ENCODE results near the gene FLRT1. TPM values are rescaled to one million over a fixed set of nuclear protein-coding genes. Genes with fewer than 3 reads are reported as not detected.

FLRT1 gene
- total RNA-seq, 2 experiments from 2014 or later: 0.36 to 0.50 TPM

DNA sequence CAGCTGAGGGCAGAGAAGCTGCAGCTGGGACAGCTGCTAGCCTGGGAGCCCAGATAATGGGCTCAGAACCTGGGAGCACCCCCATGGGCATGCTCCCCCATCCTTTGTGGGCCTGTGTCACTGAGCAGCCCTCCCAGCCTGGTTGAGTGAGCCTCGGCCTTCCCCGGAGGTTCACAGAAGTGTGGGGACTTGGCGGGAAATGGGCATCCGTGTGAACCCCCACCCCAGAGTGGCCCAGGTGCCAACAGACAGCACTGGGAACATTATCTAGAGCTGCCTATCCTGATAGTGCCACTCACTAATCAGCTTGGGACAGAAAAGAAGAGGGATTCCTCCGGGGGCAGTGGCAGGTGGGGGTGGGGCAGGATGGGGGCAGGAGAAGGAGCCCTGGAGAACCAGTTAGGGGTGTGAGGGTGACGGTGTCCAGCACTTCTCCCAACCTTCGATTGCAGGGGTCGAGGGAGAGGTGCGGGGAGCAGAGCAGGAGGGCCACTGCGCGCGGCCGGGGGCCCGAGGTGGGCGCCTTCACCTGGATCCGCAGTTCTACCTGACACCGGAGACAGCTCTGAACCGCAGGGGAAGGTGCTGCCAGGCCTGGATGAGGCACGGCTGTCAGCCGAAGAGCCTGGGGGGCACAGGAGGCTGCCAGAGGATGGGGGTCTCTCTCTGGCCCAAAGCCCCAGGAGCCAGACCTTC is 33.1 kb downstream of the FLRT1 start:
- Mint-ChIP-seq H3K36me3 (no peaks in the 10 kb centered on the region), H3K9me3 (no peaks in the 10 kb centered on the region), H3K4me3 (no peak overlapping the region), H3K4me1 (ENCODE audit: low read depth) (peaks cover 2% of the 10 kb centered on the region), H3K27me3 (no peaks in the 10 kb centered on the region), H3K27ac (no peak overlapping the region)
- intact Hi-C loops (cut with micrococcal nuclease): no loop called here
- POLR2A ChIA-PET: no interaction called here
- DNase-seq: no peak
- CTCF ChIA-PET: no interaction called here

DNA sequence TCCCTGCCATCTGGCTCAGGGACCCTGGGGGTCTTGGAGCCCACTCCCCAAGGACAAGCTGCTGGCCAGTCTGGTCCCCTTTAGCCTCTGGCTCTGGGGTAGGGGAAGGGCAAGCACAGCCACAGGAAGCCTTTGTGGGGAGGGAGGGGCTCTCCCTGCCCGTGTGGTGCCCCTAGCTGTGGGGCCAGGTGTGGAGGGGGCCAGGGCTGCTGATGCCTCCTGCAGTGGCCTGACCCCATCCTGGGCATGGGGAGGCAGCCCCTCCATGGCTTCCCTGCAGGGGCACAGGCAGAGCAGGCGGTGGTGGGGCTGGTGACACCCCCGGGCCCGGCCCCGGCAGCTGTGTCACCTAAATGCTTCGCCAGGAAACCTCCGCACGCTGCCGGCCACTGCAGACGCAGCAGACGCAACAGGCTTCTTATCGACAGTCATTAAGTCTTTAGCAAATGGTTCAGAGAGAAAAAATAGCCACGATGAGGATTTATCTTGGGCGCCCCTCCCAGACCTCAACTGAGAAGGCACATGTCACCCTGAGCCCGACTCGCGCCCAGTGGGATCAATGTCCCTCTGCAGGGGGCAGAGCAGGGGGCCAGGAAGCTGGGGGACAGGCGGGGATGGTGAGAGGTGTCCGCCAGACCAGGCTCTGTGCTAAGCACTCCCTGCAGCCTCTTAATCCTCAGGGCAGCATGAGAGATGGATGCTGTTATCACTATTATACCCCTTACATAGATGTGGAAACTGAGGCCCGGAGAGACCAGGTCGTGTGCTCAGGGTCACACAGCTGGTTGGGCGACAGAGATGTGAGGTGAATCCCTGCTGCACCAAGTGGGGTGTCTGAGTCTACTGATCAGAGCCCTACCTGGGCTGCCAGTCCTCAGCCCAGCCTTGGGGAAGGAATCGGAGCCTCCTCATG is 33.9 kb downstream of the FLRT1 start:
- Mint-ChIP-seq H3K27me3 (no peaks in the 10 kb centered on the region), H3K9me3 (no peaks in the 10 kb centered on the region), H3K27ac (no peak overlapping the region), H3K4me1 (ENCODE audit: low read depth) (peaks cover 10% of the 10 kb centered on the region), H3K36me3 (no peaks in the 10 kb centered on the region), H3K4me3 (no peak overlapping the region)
- intact Hi-C loops (cut with micrococcal nuclease): no loop called here
- ChIA-PET CTCF (no interaction called here), POLR2A (no interaction called here)
- no peak for DNase-seq

DNA sequence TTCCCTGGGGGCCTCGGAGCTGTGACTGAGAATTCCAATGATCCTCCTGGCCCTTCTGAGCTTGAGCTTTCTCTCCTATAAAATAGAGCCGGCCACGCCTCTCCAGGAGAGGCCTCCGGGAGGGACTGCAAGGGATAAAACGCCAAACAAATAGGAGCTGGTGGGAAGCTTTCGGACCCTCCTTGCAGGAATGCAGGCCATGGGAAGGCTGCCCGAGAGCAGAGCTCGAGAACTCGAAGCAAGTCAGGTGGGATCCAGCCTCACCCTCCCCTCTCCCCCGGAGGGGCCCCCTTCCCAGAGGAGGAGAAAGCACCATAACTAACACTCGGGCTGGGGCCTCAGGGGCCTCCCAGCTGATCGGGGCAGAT is 34.6 kb downstream of the FLRT1 start:
- CTCF ChIA-PET: no interaction called here

DNA sequence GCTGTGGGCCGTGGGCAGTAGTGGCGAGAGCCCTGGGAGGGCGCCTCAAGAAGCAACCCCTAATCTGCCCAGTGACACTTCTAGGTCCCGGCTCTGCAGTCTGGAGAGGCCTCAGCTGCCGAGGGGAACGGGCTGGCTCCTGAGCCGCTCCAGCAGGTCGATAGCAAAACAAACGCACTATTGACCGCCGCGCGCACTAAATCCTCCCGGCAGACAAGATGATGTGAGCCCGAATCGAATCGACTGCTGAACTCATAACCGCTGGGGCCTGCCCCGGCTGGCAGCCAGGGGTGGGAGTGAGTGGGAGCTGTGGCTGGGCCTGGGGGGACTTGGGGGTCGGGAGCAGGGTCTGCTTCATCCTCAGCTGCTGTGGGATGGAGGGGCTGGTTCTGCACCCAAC is 36.1 kb downstream of the FLRT1 start:
- CTCF ChIA-PET: no interaction called here
- no peaks in the 10 kb centered on the region for H3K27me3 Mint-ChIP-seq
- H3K27ac Mint-ChIP-seq: no peak overlapping the region
- H3K9me3 Mint-ChIP-seq: no peaks in the 10 kb centered on the region
- DNase-seq: no peak
- no peak overlapping the region for H3K4me3 Mint-ChIP-seq
- H3K4me1 Mint-ChIP-seq (ENCODE audit: low read depth): peaks cover 10% of the 10 kb centered on the region
- H3K36me3 Mint-ChIP-seq: no peaks in the 10 kb centered on the region
- intact Hi-C loops (cut with micrococcal nuclease): no loop called here
- POLR2A ChIA-PET: no interaction called here

More for the DNA sequence above, 34.6 kb downstream of the FLRT1 start:
- H3K27ac Mint-ChIP-seq: no peak overlapping the region
- H3K4me1 Mint-ChIP-seq (ENCODE audit: low read depth): peaks cover 10% of the 10 kb centered on the region
- POLR2A ChIA-PET: no interaction called here
- H3K9me3 Mint-ChIP-seq: no peaks in the 10 kb centered on the region
- no peaks in the 10 kb centered on the region for H3K36me3 Mint-ChIP-seq
- no peak for DNase-seq
- H3K4me3 Mint-ChIP-seq: no peak overlapping the region
- intact Hi-C loops (cut with micrococcal nuclease): no loop called here
- no peaks in the 10 kb centered on the region for H3K27me3 Mint-ChIP-seq

DNA sequence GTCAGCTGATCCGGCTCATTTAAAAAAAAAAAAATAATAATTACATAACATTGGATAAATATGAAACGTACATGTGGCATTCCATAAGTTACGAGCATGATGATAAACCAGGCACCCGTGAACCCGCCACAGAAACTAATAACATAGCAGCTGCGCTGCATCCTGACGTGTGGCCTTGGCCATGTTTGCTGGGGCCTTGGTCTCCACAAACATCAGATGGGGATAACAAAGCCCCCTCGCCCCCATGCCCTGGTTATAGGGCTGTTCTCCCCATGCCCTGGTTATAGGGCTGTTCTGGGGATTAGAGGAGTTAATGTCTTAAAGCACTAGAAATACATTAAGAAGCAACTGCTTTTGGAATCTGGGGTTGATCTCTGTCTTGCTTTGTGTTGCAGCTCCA is 36.7 kb downstream of the FLRT1 start:
- Mint-ChIP-seq H3K36me3 (no peaks in the 10 kb centered on the region), H3K4me3 (no peak overlapping the region), H3K27ac (no peak overlapping the region), H3K4me1 (ENCODE audit: low read depth) (peaks cover 10% of the 10 kb centered on the region), H3K27me3 (no peaks in the 10 kb centered on the region), H3K9me3 (no peaks in the 10 kb centered on the region)
- intact Hi-C loops (cut with micrococcal nuclease): no loop called here
- ChIA-PET POLR2A (no interaction called here), CTCF (no interaction called here)
- no peak for DNase-seq

DNA sequence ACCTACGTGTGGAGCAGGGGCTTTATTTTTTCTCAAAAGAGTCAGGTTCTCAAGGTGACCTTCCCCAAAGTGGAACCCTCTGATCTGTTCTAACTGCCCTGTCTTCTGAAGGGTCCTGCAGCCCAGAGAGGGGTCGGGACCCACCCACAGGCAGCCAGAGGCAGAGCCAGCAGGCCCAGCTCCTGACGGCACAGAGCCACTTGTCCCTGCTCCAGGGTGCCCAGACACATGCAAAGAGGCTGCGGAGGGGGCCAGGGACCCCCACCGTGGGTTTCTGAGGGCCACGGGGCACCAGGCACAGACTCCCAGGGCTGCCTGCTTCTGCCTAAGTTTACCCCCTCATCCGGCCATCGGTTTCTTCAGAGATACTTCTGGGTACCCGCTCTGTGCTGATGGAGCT is 37.1 kb downstream of the FLRT1 start:
- intact Hi-C loops (cut with micrococcal nuclease): no loop called here
- Mint-ChIP-seq H3K4me1 (ENCODE audit: low read depth) (peaks cover 10% of the 10 kb centered on the region), H3K27me3 (no peaks in the 10 kb centered on the region), H3K4me3 (no peak overlapping the region), H3K9me3 (no peaks in the 10 kb centered on the region), H3K36me3 (no peaks in the 10 kb centered on the region), H3K27ac (no peak overlapping the region)
- DNase-seq: no peak
- POLR2A ChIA-PET: no interaction called here
- CTCF ChIA-PET: no interaction called here

DNA sequence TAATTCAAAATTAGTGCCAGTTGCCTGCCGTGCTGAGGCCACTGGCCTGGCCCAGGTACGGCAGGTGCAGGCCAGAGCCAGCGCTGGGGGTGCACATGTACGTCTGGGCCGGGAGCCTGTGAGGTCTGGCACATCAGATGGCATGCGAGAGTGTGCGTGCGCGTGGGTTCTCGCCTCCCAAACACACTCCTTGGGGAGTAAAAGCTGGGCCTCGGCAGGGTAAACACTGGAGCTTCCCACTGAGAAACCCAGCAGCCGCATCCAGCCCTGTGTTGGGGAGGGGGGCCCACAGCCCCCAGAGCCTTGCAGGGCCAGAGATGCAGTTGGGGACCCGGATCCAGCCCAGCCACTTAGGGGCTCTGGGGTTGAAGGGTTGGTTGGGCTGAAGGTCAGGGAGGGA is 37.8 kb downstream of the FLRT1 start:
- no peak overlapping the region for H3K27ac Mint-ChIP-seq
- no peak for DNase-seq
- intact Hi-C loops (cut with micrococcal nuclease): no loop called here
- no peaks in the 10 kb centered on the region for H3K36me3 Mint-ChIP-seq
- no peak overlapping the region for H3K4me3 Mint-ChIP-seq
- POLR2A ChIA-PET: no interaction called here
- no peaks in the 10 kb centered on the region for H3K9me3 Mint-ChIP-seq
- CTCF ChIA-PET: no interaction called here
- H3K27me3 Mint-ChIP-seq: no peaks in the 10 kb centered on the region
- peaks cover 10% of the 10 kb centered on the region for H3K4me1 Mint-ChIP-seq (ENCODE audit: low read depth)

DNA sequence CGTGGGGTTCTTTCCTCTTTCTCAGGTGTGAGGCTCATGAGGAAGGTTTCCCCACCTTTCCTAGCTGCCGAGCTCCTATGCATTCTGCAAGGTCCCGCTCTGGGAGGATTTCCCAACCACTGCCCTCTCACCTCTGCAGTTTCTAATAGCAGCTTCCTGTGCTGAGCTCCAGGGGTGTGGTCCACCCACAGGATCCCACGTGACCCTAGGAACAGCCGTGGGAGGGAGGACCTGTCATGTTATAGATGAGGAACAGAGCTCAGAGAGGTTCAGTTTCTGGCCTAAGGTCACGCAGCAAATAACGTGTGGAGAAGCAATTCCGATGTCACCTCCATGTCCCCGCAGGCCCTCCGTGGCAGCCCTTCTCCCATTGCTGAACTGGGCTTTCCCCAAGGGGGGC is 38.5 kb downstream of the FLRT1 start:
- Mint-ChIP-seq H3K9me3 (no peaks in the 10 kb centered on the region), H3K4me1 (ENCODE audit: low read depth) (peaks cover 10% of the 10 kb centered on the region), H3K4me3 (no peak overlapping the region), H3K36me3 (no peaks in the 10 kb centered on the region), H3K27ac (no peak overlapping the region), H3K27me3 (no peaks in the 10 kb centered on the region)
- intact Hi-C loops (cut with micrococcal nuclease): no loop called here
- peak; percentile 44 for DNase-seq
- CTCF ChIA-PET: interaction anchor here (0.8 kb wide), 1 partner anchor 71 kb away, joined by 4 read pairs; no protein-coding TSS in a partner anchor
- POLR2A ChIA-PET: no interaction called here

DNA sequence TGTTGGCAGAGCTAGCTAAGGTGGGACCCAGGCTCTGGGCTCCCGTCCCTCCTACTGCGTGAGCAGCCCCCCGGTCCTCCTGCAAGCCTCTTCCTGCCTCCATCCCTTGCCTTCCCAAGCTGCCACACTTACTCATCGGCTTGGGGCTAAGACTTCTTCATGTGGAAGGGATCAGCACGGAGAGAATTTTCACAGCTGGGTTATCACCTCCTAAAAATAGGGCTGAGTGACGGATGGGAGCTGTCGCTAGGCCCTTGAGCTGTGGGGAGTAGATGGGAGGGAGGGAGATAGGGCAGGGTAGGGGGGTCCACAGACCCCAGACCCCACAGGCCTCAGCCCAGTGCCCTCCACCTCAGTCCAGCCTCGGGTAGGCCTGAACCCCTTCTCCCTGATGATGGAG is 41.0 kb downstream of the FLRT1 start:
- Mint-ChIP-seq H3K27me3 (no peaks in the 10 kb centered on the region), H3K9me3 (no peaks in the 10 kb centered on the region), H3K36me3 (no peaks in the 10 kb centered on the region), H3K27ac (no peak overlapping the region), H3K4me3 (no peak overlapping the region), H3K4me1 (ENCODE audit: low read depth) (peaks cover 10% of the 10 kb centered on the region)
- CTCF ChIA-PET: no interaction called here
- no peak for DNase-seq
- intact Hi-C loops (cut with micrococcal nuclease): no loop called here
- POLR2A ChIA-PET: no interaction called here

DNA sequence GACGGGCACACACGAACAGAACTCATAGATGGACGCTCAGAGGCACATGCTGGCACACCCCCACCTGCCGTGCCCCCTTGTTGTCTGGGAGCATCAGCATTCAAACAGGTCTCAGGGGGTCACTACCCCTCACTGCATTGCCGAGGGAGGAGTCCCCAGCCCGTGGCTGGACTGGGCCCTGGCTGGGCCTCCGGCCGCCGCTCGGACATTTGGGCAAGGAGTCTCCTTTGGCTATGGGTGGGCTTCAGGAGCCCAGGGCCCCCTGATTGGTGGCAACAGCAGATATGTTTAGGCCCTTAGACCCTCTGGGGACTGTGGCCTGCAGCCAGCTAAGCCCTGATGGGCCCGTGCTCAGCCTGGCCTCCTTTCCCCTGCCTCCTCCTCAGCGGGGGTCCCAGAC is 41.9 kb downstream of the FLRT1 start:
- H3K27me3 Mint-ChIP-seq: no peaks in the 10 kb centered on the region
- ChIA-PET CTCF (no interaction called here), POLR2A (no interaction called here)
- H3K4me3 Mint-ChIP-seq: no peak overlapping the region
- no peaks in the 10 kb centered on the region for H3K36me3 Mint-ChIP-seq
- DNase-seq: no peak
- intact Hi-C loops (cut with micrococcal nuclease): no loop called here
- H3K4me1 Mint-ChIP-seq (ENCODE audit: low read depth): peaks cover 10% of the 10 kb centered on the region
- no peak overlapping the region for H3K27ac Mint-ChIP-seq
- H3K9me3 Mint-ChIP-seq: no peaks in the 10 kb centered on the region

DNA sequence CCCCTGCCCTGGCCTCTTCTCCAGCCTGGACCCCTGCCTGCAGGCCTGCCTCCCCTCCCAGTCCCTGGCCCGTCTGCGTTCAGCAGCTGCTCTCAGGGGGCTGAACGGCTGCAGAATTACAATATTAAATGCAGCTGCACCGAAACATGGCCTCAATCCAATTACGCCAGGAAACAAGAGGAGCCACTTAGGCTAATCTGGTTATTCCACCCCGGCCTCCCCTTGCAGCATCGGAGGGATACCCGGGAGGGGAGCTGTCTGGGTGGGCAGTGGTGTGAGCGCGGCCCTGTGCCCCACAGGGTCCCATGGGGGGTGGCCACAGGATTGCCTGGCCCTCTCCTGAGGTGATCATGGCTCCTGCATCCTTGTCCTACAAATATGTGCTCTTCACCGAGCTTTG is 42.6 kb downstream of the FLRT1 start:
- no peak overlapping the region for H3K27ac Mint-ChIP-seq
- ChIA-PET CTCF (no interaction called here), POLR2A (no interaction called here)
- H3K27me3 Mint-ChIP-seq: no peaks in the 10 kb centered on the region
- intact Hi-C loops (cut with micrococcal nuclease): no loop called here
- no peaks in the 10 kb centered on the region for H3K36me3 Mint-ChIP-seq
- H3K4me1 Mint-ChIP-seq (ENCODE audit: low read depth): peaks cover 10% of the 10 kb centered on the region
- H3K9me3 Mint-ChIP-seq: no peaks in the 10 kb centered on the region
- DNase-seq: no peak
- no peak overlapping the region for H3K4me3 Mint-ChIP-seq

DNA sequence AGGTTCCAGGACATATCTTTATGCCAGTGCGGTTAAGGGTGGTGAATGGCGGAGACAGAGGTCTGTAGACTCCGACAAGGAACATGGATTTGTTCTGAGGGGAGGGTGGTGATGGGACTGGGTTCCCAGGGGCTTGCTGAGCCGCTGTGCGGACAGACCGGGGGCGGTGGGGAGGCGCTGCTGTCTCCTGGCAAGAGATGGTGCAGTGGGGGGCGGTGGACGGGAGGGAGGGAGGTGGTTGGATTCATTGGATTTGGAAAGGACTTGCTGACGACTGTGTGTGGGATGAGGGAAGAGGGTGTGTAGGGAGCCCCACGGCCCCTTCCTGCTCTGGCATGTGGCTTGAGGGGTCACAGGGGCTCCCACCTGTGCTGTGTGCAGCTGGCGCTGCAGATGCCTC is 43.2 kb downstream of the FLRT1 start:
- CTCF ChIA-PET: no interaction called here

DNA sequence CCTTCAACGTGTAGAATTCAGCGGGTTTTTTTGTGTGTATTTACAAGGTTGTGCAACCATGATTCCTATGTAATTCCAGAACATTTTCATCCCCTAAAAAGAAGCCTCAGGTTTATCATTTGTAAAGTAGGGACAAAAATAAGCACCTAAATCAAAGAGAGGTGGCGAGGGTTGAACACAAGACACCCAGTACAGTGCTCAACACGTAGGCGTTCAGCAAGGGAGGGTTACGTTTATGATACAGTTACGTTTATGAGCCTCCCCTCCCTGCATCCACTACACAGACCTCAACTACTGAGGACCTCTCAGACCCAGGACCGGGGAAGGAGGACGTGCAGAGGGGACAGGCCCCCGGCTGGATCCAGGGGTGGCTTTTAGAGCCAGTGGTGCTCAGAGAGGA is 44.7 kb downstream of the FLRT1 start:
- intact Hi-C loops (cut with micrococcal nuclease): no loop called here
- H3K4me3 Mint-ChIP-seq: no peak overlapping the region
- CTCF ChIA-PET: no interaction called here
- no peaks in the 10 kb centered on the region for H3K4me1 Mint-ChIP-seq (ENCODE audit: low read depth)
- no peak overlapping the region for H3K27ac Mint-ChIP-seq
- POLR2A ChIA-PET: no interaction called here
- H3K9me3 Mint-ChIP-seq: no peaks in the 10 kb centered on the region
- no peaks in the 10 kb centered on the region for H3K27me3 Mint-ChIP-seq
- DNase-seq: no peak
- no peaks in the 10 kb centered on the region for H3K36me3 Mint-ChIP-seq

More for the DNA sequence above, 43.2 kb downstream of the FLRT1 start:
- intact Hi-C loops (cut with micrococcal nuclease): no loop called here
- Mint-ChIP-seq H3K4me3 (no peak overlapping the region), H3K9me3 (no peaks in the 10 kb centered on the region), H3K36me3 (no peaks in the 10 kb centered on the region), H3K27ac (no peak overlapping the region), H3K4me1 (ENCODE audit: low read depth) (peaks cover 8% of the 10 kb centered on the region), H3K27me3 (no peaks in the 10 kb centered on the region)
- POLR2A ChIA-PET: no interaction called here
- no peak for DNase-seq

All from activated CD4-positive, alpha-beta memory T cell treated with anti-CD3 and anti-CD28 coated beads for 36 hours (primary cell).